GM21526 (cell line): ENCODE measurements around the gene PLA2G2C.

ENCODE experiments used
- ATAC-seq: cut with Tn5 transposase; IDR thresholded peaks from one replicate; pipeline ENCODE4 v1.9.1; 2021; ENCODE audit warnings: moderate library complexity; ENCODE audit not compliant: unreplicated experiment, low FRiP score

The PLA2G2C gene

DNA sequence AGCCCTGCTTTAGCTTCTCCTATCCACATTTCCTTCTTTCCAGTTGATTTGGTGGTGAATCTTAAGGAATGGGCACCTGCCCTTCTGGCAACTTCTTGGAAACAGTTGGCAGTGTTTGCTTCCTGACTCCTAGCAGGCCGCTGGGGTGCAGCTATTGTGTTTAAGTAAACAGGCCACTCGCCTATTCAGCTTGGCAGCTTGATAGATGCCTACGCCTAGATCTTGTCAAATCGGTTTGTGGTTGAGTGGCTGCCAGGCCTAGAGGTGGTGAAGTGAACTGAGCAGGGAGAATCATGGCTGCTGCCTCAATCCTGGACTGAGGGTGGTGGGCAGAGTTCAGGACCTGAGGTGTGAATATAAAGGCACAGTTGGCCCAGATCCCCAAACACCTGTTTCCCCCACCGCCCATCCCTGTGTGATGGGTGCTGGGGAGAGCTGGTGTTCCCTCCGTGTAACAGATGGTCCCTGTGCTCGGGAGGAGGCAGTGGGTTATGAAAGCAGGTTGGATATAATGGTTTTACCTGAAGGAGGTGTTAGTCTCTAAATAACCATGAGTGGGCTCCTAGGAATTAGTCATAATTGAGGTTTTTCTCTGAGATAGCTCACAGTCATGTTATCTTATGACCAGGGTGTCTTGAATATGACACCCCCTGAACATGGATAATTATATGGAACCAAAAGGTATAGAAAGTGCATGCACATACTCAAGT, 940 bp upstream of the PLA2G2C start:
- ATAC-seq = no peak

DNA sequence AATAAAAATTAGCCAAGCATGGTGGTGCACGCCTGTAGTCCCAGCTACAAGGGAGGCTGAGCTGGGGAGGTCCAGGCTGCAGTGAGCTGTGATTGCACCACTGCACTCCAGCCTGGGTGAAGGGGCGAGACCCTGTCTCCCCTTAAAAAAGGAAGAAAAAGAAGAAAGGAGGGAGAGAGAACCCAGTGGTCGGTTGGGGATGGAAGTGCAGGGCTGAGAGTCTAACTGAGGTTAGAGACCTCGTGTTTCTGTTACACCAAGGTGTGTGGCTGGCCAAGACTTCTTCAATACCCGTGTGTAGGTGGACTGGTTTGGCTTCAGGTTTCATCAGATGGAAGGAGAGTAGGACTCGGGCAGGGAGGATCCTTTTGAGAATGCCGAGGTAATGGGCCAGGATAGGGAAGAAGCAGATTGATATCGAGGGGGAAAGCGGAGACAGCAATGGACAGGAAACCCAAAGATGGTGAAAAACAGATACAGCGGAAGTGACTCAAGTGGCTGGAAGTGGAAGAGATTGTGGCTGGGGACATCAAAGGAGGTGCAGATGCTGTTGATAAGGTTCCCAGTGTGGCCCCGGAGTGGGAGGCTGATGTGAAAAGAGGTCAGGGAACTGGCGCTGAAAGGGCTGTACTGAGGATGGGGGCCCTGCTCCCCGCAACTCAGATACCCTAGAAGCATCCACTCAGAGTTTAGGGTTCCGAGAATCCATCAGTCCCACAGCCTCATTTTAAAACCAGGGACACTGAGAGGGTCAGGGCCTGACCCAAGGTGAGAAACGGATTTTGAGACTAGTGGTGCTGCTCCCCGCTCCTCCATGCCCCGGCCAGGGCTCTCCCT, 1.1 kb downstream of the PLA2G2C start:
- ATAC-seq = no peak

DNA sequence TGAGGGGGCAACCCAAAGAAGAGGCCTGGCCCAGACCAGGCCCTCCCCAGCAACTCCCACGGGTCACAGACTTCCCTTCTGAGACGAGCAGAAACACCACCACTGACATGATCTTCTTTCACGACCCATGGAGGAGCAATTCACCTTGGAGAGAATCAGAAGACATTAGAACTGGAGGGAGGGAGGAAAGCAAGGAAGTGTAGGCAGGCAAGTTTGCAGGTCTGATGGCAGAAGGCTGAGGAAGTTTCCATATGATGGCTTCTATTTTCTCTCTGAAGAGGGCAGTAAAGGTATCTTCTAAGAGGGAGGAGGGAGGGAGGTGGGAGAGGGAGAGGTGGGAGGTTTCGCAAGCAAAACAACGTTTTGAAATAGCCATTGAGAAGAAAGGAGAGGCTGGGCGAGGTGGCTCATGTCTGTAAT, 1.8 kb downstream of the PLA2G2C start:
- ATAC-seq = no peak

DNA sequence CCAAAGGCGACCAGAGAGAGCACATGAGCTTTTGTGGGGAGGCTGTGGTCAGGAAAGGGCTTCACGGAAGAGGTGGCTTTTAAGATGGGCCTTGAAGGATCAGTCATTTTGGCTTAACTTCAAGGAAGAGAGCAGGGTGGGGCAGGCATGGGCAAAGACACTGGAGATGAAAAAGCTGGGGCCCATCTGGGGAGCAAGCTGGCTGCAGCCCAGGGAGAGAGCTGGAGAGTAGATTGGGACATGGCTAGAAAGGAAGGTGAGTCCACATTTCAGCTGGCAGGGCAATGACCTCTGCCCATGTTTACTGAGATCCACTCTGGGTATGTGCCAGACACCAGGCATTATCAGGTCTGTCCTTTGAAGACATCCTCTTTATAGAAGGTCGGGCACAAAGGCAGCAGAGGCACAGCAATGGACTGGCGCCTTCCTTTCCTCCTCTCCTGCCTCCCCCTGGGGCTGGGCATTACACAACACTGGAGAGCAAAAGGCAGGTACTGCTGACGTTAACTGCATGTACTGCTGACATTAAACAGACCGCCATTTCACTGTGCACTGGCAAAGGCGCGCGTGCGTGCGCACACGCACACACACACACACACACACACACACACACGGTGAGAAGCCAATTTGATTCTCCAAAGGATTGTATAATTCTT, 2.6 kb downstream of the PLA2G2C start:
- no peak for ATAC-seq

DNA sequence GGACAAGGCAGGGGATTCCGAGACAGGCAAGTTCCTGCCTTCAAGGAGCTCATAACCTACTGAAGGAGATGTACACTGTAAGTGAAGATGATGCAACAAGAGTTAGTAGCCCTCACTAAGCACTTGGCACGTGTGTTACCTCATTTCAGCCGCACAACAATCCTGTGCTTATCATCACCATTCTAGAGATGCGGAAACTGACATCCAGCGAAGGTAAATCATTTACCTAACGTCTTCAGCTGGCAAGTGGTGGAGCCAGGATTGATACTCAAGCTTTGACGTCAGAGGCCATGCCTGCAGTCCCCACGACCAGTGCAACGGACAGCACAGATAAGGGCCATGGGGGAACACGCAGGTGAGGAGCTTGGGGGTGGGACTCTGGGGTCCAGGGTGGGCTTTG, 3.3 kb downstream of the PLA2G2C start:
- ATAC-seq = no peak

DNA sequence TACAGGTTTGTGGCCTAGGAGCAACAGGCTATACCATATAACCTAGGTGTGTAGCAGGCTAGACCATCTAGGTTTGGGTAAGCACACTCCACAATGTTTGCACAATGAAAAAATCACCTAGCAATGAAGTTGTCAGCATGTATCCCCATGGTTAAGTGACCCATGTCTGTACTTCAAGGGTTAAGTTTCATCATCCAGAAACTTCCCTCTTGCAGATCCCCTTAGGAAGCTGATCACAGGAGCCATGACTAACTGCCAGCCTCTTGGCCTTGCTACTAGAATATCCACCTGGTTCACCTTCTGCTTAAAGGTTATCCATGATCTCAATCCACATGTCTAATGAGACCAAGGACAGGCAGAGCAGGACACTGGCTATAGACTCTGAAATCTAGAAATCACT, 3.9 kb downstream of the PLA2G2C start:
- ATAC-seq = no peak

DNA sequence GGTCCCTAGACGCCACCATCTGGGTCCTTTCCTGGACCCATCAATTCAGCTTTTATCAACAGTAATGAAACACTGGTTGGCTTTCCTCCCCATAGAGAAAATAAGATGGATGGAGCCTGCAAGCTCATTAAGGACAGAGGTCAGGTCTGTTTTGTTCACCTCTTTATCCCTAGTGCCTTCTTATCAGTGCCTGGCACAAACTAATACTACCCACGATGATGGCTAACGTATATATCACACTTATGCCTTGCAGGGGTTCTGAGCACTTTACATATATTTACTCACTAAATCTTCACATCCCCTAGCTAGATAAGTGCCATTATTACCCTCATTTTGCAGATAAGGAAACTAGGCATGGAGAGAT, 5.5 kb downstream of the PLA2G2C start:
- ATAC-seq = no peak

DNA sequence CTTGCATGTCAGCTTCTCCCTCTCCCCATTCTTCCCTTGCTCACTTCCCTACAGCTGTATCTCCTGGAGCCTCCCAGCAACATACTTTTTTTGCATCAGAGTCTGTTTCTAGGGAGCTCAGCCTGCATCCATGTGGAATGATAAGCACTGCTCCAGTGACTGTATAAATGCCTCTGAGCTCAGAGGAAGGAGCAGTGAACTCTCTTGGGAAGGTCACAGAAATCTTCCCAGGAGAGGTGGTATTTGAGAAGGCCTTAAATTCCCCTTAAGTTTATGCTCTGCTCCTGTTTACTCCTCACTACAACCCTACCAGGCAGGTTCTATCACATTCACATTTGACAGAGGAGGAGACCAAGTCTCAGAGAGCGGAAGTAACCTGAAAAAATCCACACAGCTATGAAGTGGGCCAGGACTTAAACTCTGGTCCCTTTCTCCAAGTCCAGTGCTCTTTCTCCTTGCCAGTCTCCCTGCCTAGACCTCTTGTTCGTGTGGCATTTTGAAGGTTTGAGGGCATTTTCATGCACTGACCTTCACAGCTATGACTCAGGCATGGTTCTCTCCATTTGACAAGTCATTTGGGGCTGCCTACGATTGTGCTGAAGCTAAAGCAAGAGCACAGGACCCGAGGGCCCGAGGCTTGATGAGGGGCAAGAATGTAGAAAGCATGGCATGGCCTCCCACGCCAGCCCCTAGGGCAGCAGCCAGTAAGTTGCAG, 6.0 kb downstream of the PLA2G2C start:
- ATAC-seq = no peak

DNA sequence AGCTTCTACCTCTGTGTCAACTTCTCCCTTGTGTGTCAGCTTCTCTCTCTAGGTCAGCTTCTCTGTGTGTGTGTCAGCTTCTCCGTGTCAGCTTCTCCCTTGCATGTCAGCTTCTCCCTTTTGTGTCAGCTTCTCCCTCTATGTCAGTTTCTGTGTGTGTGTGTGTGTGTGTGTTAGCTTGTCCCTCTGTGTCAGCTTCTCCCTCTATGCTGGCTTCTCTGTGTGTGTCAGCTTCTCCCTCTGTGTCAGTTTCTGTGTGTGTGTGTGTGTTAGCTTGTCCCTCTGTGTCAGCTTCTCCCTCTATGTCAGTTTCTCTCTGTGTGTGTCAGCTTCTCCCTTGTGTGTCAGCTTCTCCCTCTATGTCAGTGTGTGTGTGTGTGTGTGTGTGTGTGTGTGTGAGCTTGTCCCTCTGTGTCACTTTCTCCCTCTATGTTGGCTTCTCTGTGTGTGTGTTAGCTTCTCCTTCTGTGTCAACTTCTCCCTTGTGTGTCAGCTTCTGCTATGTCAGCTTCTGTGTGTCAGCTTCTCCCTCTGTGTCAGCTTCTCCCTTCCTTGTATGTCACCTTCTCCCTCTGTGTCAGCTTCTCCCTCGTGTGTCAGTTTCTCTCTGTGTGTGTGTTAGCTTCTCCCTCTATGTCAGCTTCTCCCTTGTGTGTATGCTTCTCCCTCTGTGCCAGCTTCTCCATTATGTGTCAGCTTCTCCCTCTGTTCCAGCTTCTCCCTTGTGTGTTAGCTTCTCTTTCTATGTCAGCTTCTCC, 6.8 kb downstream of the PLA2G2C start:
- no peak for ATAC-seq

DNA sequence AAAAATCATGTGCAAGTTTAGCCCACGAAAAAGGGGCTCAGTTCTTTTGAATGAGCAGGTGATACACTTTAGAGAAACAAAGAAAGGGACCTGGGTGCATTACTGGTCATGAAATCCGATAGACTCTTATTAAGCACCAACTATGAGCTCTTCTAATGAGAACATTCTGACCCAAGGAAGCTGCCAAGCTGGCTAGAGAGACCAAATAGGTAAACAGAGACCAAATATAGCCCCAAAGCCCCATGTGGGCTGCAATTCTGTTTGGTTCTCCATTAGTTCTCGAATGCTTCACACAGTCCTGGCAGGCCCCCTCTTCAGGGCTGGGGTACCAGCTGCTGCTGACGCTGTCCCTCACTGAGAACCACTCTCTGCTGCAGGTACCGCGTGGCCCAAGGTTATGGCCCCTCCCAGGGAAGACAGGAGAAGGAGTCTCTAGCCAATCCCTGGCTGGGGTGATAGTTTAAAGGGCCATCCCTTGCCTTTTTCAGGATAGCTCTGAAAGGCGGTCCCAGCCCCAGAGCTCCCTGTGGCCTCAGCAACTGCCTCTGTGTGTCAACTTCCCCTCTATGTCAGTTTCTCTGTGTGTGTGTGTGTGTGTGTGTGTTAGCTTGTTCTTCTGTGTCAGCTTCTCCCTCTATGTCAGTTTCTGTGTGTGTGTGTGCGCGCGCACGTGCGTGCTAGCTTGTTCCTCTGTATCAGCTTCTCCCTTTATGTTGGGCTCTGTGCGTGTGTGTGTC, 7.5 kb downstream of the PLA2G2C start:
- ATAC-seq = no peak

DNA sequence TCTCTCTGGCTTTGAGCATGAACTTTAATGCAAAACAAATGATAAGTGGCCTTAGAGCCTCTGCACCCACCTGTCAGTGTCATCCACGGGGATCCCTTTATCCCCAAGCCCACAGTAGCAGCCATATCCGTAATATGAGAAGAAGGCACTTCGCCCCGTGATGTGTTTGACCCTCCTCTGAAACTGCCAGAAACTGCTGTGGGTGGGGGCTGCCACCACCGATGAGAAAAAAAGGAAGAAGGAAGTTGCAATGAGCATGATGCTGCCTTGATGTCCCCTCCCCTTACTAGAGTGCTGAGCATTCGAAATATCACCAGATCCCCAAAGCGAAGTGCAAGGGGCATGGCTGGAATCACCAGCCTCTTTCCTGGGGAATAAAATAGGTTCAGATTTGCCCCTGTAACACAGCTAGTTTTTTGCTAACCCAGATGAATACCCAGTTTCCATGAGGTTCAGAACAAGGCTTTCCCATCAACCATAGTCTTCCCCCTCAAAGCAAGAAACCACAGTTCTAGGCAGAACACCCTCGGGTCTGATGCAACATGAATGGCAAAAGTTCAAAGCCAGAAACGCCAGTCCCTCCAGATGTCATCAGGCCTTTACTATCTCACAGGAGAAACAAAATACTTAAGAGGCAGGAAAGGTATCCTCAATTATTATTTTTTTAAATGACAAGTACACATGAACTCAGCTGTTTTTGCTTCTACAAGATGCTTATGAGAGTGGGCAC, 11.2 kb downstream of the PLA2G2C start:
- ATAC-seq = no peak

DNA sequence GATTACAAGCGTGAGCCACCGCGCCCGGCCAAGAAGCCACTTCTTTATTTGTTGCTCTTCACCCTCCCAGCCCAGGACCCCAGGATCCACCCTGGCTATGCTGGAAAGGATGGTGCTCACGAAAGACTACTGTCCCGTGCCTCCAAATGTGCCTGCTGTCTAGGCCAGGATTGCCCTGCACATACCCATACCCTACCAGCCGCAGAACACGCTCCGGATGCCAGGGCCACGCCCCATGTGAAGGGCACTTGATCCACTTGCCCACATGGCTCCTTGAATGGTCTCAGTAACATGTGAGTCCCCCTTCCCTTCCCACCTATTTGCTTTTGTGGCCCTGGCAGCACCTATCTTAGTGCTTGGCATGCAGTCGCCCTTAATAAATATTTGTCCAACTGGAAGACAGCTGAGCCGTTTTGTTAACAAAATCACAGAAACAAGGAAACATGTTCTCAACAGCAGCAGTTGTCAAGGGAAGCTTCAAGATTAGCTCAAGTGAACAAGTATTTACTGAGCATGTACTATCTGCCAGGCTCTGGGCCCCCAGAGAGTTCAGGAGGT, 14.2 kb downstream of the PLA2G2C start:
- ATAC-seq = no peak

DNA sequence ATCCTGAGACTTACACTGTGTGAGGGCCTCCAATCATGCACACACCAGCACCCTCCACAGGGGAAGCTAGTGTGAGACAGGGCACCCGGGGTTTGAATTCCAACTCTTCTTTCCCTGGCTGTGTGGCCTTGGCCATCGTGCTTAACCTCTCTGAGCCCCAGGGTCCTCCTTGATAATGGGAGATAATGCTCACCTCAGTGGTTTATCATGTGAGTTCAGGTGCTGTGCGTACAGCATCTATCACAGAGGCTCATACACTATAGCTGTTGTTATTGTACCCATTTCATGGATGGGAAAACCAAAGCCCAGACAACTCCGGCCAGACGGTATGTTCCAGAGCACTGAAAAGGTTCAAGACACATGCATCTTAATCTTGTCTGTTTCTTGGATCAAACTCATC, 16.4 kb downstream of the PLA2G2C start:
- no peak for ATAC-seq

DNA sequence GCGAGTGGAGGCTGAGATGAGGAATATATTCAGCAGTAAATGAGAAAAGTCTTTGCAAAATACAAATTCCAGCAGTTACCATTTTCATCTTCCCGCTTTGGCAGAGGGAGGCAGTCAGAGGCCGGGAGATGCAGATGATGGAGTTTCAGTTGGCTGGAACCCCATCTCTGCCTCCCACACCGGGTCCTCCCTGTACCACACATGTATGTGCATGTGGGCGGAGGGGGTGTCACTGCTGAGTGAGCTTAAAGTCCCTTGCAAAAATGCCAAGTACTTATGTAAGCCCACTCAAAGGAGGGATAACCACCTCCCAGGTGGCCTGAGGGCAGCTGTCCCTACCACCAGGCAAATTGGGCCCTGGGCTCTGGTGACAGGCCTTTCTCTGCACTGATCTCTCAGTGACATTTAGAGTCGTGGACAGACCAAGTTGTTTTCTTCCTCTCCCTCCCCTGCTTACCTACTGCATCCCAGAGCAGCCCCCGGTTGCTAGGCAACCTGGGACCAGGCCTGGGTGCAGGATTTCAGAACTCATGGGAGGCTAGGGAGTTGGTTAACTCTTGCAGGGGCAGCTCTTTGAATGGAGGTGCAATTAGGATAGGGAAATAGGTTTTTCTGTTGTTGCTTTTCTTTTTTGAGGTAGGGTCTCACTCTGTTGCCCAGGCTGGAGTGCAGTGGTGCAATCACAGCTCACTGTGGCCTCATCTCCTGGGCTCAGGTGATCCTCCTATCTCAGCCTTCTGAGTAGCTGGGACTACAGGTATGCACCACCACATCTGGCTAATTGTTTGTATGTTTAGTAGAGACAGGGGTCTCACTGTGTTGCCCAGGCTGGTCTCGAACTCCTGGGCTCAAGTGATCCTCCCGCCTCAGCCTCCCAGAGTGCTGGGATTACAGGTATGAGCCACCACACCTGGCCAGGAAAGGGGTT, 17.5 kb downstream of the PLA2G2C start:
- no peak for ATAC-seq

DNA sequence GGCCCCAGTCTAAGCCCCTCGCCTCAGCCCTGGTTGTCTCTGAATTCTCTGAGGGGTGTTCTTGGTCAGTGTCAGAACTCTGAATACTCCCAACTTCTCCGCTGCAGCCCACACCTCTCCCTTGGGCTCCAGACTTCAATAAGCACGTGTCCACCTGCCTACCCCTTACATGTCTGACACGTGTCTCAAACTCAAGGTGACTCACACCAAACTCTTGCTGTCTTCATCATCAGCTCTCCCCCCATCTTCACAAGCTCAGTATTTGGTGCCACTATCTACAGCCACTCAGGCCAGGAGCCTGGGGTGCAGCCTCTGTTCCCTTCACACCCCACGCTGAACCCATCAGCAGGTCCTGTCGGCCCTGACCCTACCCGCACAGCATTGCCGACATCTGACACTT, 19.2 kb downstream of the PLA2G2C start:
- ATAC-seq = no peak

DNA sequence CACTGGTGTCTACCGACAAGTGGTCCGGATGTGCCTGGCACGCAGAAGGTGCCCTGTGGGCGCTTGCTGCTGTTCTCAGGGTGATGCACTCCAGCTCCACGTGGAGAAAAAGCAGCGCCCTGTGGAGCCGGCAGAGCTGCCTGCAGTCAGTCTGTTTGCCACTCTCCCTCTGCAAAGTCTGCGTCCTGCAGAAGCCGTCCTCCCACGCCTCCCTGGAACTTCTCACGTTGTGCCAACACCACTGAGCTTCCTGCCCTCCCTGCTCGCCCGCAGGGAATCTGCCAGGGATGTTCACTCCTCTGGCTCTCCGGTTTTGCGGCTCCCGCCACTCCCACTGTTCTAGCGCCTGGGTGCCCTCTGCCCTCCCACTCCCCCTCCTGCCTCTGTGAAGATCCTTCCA, 20.3 kb downstream of the PLA2G2C start:
- no peak for ATAC-seq

DNA sequence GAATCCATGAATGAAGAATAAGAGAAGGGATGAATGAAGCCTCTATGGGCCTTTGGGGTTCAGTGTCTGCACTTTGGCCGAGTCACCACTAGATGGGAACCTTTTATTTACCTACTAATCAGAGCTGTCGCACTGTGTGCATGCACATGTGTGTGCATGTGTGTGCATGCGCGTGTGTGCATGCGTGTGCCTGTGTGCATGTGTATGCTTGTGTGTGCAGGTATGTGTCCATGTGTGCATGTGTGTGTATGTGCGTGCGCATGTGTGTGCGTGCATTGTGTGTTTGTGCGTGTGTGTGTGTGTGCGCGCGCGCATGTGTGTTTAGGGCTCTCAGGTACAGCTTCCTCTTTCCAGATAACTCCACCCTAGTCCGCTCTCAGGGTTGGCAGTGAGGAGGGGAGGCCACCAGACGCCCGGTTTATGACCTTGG, 20.8 kb downstream of the PLA2G2C start:
- no peak for ATAC-seq
